ENCODE results near the gene KRABD2.

The KRABD2 gene

GRCh38 chr17:8392674-8393469 is 16.4 kb upstream of the KRABD2 start:
- H4K8ac ChIP-seq (ENCODE audit: low read length), result no peak overlapping the region
- no peaks in the 10 kb centered on the region for H3K79me1 ChIP-seq (replicated peaks; ENCODE audit: low read length, poor library complexity, severe bottlenecking)
- H3K4me1 ChIP-seq (ENCODE audit: control insufficient read depth, insufficient read depth, low read depth, low read length), result peaks cover 20% of the 10 kb centered on the region
- no peak overlapping the region for H3K14ac ChIP-seq (ENCODE audit: low read length in 2 of 2)
- no peak overlapping the region for H4K91ac ChIP-seq (ENCODE audit: low read length)
- no peak overlapping the region for H2BK120ac ChIP-seq (ENCODE audit: low read depth, low read length)
- no peak overlapping the region for H2BK15ac ChIP-seq (ENCODE audit: low read depth, poor library complexity, severe bottlenecking)
- no peak overlapping the region for H3K9ac ChIP-seq (ENCODE audit: low read length)
- no peak overlapping the region for H3K27ac ChIP-seq (ENCODE audit: low read length, poor library complexity, severe bottlenecking)
- H3K4me3 ChIP-seq (ENCODE audit: insufficient read depth in 1 of 2, low read depth in 1 of 2, low read length in 2 of 2), result no peak overlapping the region
- H3K4me2 ChIP-seq (ENCODE audit: low read length, poor library complexity, severe bottlenecking), result no peak overlapping the region
- H2BK12ac ChIP-seq (ENCODE audit: low read length in 2 of 2), result no peak overlapping the region
- no peak overlapping the region for H3K4ac ChIP-seq (ENCODE audit: low read depth in 1 of 2, low read length in 2 of 2)
- no peak for DNase-seq
- H3K23ac ChIP-seq (ENCODE audit: low read length in 2 of 2), result no peak overlapping the region
- H3K36me3 ChIP-seq (ENCODE audit: control insufficient read depth in 1 of 2, insufficient read depth in 2 of 2, low read depth in 1 of 2, low read length in 2 of 2), result peaks cover 0 to 4% of the 10 kb centered on the region in 2 experiments
- no peak overlapping the region for H2AK5ac ChIP-seq (ENCODE audit: low read length, severe bottlenecking)
- H3K9me3 ChIP-seq (ENCODE audit: control insufficient read depth, low read length), result no peaks in the 10 kb centered on the region
- H3K27me3 ChIP-seq (ENCODE audit: control insufficient read depth in 1 of 2, insufficient read depth in 1 of 2, low read length in 2 of 2), result peaks cover 23 to 51% of the 10 kb centered on the region in 2 experiments
- H2BK5ac ChIP-seq (ENCODE audit: low read depth, low read length, poor library complexity, severe bottlenecking), result no peak overlapping the region
- WGBS, result 95% methylated on average over 46 of the region's 46 CpGs
- H2AFZ ChIP-seq (ENCODE audit: low read depth, low read length), result no peak overlapping the region
- no peak overlapping the region for H3K18ac ChIP-seq (ENCODE audit: low read depth in 1 of 2, low read length in 2 of 2)

DNA sequence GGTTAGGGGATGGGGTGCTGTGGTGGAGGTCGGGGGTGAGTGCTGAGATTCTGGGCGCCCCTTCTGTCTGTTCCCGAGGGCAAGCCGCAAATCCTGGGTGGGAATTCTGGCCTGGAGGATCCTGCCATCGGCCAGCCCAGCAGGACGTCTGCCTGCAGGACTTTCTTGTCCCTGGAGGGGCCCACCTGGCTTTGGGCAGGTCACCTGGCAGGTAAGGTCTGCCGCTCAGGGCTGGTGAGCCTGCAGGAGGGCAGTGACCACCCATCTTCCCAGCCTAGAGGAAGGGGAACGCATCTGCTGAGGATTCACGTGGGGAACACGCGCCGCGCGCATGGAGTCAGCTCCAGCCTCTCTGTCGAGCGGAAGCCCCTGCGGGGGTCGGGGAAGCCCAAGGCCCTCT is 15.8 kb upstream of the KRABD2 start:
- H3K4me2 ChIP-seq (ENCODE audit: low read length, poor library complexity, severe bottlenecking), result no peak overlapping the region
- H3K9me3 ChIP-seq (ENCODE audit: control insufficient read depth, low read length), result no peaks in the 10 kb centered on the region
- 81% methylated on average over 18 of the region's 18 CpGs for WGBS
- H4K8ac ChIP-seq (ENCODE audit: low read length), result no peak overlapping the region
- no peak overlapping the region for H2AK5ac ChIP-seq (ENCODE audit: low read length, severe bottlenecking)
- no peak overlapping the region for H3K4ac ChIP-seq (ENCODE audit: low read depth in 1 of 2, low read length in 2 of 2)
- no peak overlapping the region for H4K91ac ChIP-seq (ENCODE audit: low read length)
- no peak overlapping the region for H3K14ac ChIP-seq (ENCODE audit: low read length in 2 of 2)
- H3K23ac ChIP-seq (ENCODE audit: low read length in 2 of 2), result no peak overlapping the region
- peaks cover 0 to 4% of the 10 kb centered on the region in 2 experiments for H3K36me3 ChIP-seq (ENCODE audit: control insufficient read depth in 1 of 2, insufficient read depth in 2 of 2, low read depth in 1 of 2, low read length in 2 of 2)
- no peak for DNase-seq
- no peak overlapping the region for H3K18ac ChIP-seq (ENCODE audit: low read depth in 1 of 2, low read length in 2 of 2)
- no peak overlapping the region for H3K4me3 ChIP-seq (ENCODE audit: insufficient read depth in 1 of 2, low read depth in 1 of 2, low read length in 2 of 2)
- no peak overlapping the region for H3K9ac ChIP-seq (ENCODE audit: low read length)
- no peak overlapping the region for H2BK15ac ChIP-seq (ENCODE audit: low read depth, poor library complexity, severe bottlenecking)
- no peak overlapping the region for H3K27ac ChIP-seq (ENCODE audit: low read length, poor library complexity, severe bottlenecking)
- H3K4me1 ChIP-seq (ENCODE audit: control insufficient read depth, insufficient read depth, low read depth, low read length), result peaks cover 18% of the 10 kb centered on the region
- H2BK120ac ChIP-seq (ENCODE audit: low read depth, low read length), result no peak overlapping the region
- H3K79me1 ChIP-seq (replicated peaks; ENCODE audit: low read length, poor library complexity, severe bottlenecking), result no peaks in the 10 kb centered on the region
- H3K27me3 ChIP-seq (ENCODE audit: control insufficient read depth in 1 of 2, insufficient read depth in 1 of 2, low read length in 2 of 2), result peaks cover 17 to 45% of the 10 kb centered on the region in 2 experiments
- no peak overlapping the region for H2AFZ ChIP-seq (ENCODE audit: low read depth, low read length)
- no peak overlapping the region for H2BK12ac ChIP-seq (ENCODE audit: low read length in 2 of 2)
- H2BK5ac ChIP-seq (ENCODE audit: low read depth, low read length, poor library complexity, severe bottlenecking), result no peak overlapping the region

DNA sequence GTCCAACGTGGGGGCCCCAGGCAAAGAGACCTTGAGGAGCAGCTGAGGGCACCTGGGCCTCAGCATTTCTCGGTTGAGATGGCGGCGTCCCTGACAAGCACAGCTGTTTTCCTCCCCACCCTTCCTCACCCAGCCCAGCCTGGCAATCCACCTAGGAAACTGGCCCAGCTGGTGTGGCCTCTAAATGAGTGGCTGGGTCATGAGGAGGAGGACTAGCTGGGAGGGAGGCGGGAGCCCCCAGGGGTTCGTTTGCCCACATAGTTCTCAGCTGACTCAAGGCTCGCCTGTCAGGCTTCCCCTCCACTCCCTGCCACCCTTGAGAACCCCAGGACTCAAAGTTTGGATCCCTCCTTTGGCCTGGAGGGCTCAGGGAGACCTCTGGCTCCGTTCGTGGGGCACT is 15.2 kb upstream of the KRABD2 start:
- no peak overlapping the region for H2BK5ac ChIP-seq (ENCODE audit: low read depth, low read length, poor library complexity, severe bottlenecking)
- no peak overlapping the region for H3K14ac ChIP-seq (ENCODE audit: low read length in 2 of 2)
- H3K36me3 ChIP-seq (ENCODE audit: control insufficient read depth in 1 of 2, insufficient read depth in 2 of 2, low read depth in 1 of 2, low read length in 2 of 2), result peaks cover 0 to 4% of the 10 kb centered on the region in 2 experiments
- no peak overlapping the region for H3K4ac ChIP-seq (ENCODE audit: low read depth in 1 of 2, low read length in 2 of 2)
- H2AFZ ChIP-seq (ENCODE audit: low read depth, low read length), result no peak overlapping the region
- no peaks in the 10 kb centered on the region for H3K79me1 ChIP-seq (replicated peaks; ENCODE audit: low read length, poor library complexity, severe bottlenecking)
- no peaks in the 10 kb centered on the region for H3K9me3 ChIP-seq (ENCODE audit: control insufficient read depth, low read length)
- WGBS, result 37% methylated on average over 6 of the region's 9 CpGs
- no peak overlapping the region for H3K23ac ChIP-seq (ENCODE audit: low read length in 2 of 2)
- no peak overlapping the region for H2BK120ac ChIP-seq (ENCODE audit: low read depth, low read length)
- H3K27me3 ChIP-seq (ENCODE audit: control insufficient read depth in 1 of 2, insufficient read depth in 1 of 2, low read length in 2 of 2), result peaks cover 13 to 40% of the 10 kb centered on the region in 2 experiments
- no peak overlapping the region for H3K4me3 ChIP-seq (ENCODE audit: insufficient read depth in 1 of 2, low read depth in 1 of 2, low read length in 2 of 2)
- no peak overlapping the region for H4K91ac ChIP-seq (ENCODE audit: low read length)
- peak overlapping the region; percentile 30 for H4K8ac ChIP-seq (ENCODE audit: low read length)
- no peak overlapping the region for H3K9ac ChIP-seq (ENCODE audit: low read length)
- H3K27ac ChIP-seq (ENCODE audit: low read length, poor library complexity, severe bottlenecking), result no peak overlapping the region
- H3K4me1 ChIP-seq (ENCODE audit: control insufficient read depth, insufficient read depth, low read depth, low read length), result peaks cover 19% of the 10 kb centered on the region
- no peak overlapping the region for H2BK15ac ChIP-seq (ENCODE audit: low read depth, poor library complexity, severe bottlenecking)
- H2AK5ac ChIP-seq (ENCODE audit: low read length, severe bottlenecking), result no peak overlapping the region
- no peak overlapping the region for H3K18ac ChIP-seq (ENCODE audit: low read depth in 1 of 2, low read length in 2 of 2)
- no peak overlapping the region for H3K4me2 ChIP-seq (ENCODE audit: low read length, poor library complexity, severe bottlenecking)
- DNase-seq, result no peak
- no peak overlapping the region for H2BK12ac ChIP-seq (ENCODE audit: low read length in 2 of 2)

DNA sequence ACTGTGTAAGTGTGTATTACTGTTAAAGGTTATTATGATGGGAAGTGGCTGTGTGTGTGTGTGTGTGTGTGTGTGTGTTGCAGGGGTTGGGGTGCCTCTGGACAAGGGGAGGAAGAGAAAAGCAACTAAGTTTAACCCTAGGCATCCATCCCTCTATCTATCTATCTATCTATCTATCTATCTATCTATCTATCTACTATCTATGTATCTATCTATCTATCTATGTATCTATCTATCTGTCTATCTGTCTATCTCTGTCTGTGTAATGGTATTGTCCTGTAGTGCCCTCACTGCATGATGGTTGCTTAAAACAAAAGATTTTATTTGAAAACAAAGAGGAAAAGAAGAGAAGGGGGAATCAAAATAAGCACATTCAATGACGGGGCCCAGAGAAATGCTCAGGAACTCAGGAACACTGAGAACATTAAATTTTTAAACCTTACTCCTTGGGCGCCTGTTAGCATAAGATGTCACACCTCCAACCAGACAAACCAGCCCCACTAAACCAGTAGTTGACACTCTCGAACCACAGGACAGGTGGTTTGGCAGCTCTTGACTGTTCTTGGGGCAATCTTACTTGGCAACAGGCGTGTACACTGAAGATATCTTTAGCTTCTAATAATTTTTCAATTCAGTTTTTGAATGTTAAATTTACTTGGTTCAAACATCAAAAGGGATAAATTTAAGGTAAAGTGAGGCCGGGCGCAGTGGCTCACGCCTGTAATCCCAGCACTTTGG is 11.6 kb upstream of the KRABD2 start:
- Histone ChIP-seq H3K4me1 (ENCODE audit: control insufficient read depth, insufficient read depth, low read depth, low read length) (peaks cover 22% of the 10 kb centered on the region), H2BK5ac (ENCODE audit: low read depth, low read length, poor library complexity, severe bottlenecking) (no peak overlapping the region), H4K8ac (ENCODE audit: low read length) (no peak overlapping the region), H3K27ac (ENCODE audit: low read length, poor library complexity, severe bottlenecking) (no peak overlapping the region), H3K9me3 (ENCODE audit: control insufficient read depth, low read length) (no peaks in the 10 kb centered on the region), H3K79me1 (replicated peaks; ENCODE audit: low read length, poor library complexity, severe bottlenecking) (no peaks in the 10 kb centered on the region), H3K4me3 (ENCODE audit: insufficient read depth in 1 of 2, low read depth in 1 of 2, low read length in 2 of 2) (no peak overlapping the region), H3K23ac (ENCODE audit: low read length in 2 of 2) (no peak overlapping the region), H3K9ac (ENCODE audit: low read length) (no peak overlapping the region), H3K14ac (ENCODE audit: low read length in 2 of 2) (no peak overlapping the region), H3K4me2 (ENCODE audit: low read length, poor library complexity, severe bottlenecking) (no peak overlapping the region), H2BK120ac (ENCODE audit: low read depth, low read length) (no peak overlapping the region), H2BK15ac (ENCODE audit: low read depth, poor library complexity, severe bottlenecking) (peak overlapping the region; percentile 67), H2AFZ (ENCODE audit: low read depth, low read length) (no peak overlapping the region), H4K91ac (ENCODE audit: low read length) (no peak overlapping the region), H2AK5ac (ENCODE audit: low read length, severe bottlenecking) (no peak overlapping the region), H3K4ac (ENCODE audit: low read depth in 1 of 2, low read length in 2 of 2) (no peak overlapping the region), H2BK12ac (ENCODE audit: low read length in 2 of 2) (no peak overlapping the region), H3K27me3 (ENCODE audit: control insufficient read depth in 1 of 2, insufficient read depth in 1 of 2, low read length in 2 of 2) (peaks cover 0 to 8% of the 10 kb centered on the region in 2 experiments), H3K36me3 (ENCODE audit: control insufficient read depth in 1 of 2, insufficient read depth in 2 of 2, low read depth in 1 of 2, low read length in 2 of 2) (peaks cover 0 to 4% of the 10 kb centered on the region in 2 experiments), H3K18ac (ENCODE audit: low read depth in 1 of 2, low read length in 2 of 2) (no peak overlapping the region)
- 96% methylated on average over 6 of the region's 7 CpGs for WGBS
- no peak for DNase-seq
